Ascending aorta (tissue), 2 donors: Measurements from ENCODE around the gene MRPS5. TPM values are rescaled to one million over a fixed set of nuclear protein-coding genes. Genes with fewer than 3 reads are reported as not detected.
A peak's percentile ranks its signal among the peaks of the same experiment; 100 is the strongest.

Source experiments
- DNase-seq, 2 donors: peaks; one replicate each; pipeline ENCODE4 v3.0.0-alpha.2; 2019; ENCODE audit warnings: low spot score in 2 of 2
- H3K27ac ChIP-seq, 2 donors: fragments of 200-600 bp; sonication (generic); one replicate each; pipeline ENCODE4 v1.5.1; 2016 to 2017; ENCODE audit warnings: mild to moderate bottlenecking in 1 of 2
- H3K27me3 ChIP-seq: fragments of 200-600 bp; sonication (generic); one replicate; pipeline ENCODE4 v1.5.1; 2017
- H3K36me3 ChIP-seq, 2 donors: fragments of 200-600 bp; sonication (generic); one replicate each; pipeline ENCODE4 v1.5.1; 2016
- H3K4me1 ChIP-seq, 2 donors: fragments of 200-600 bp; sonication (generic); one replicate each; pipeline ENCODE4 v1.5.1; 2016 to 2017; ENCODE audit warnings: mild to moderate bottlenecking in 1 of 2
- H3K4me3 ChIP-seq, 2 donors: fragments of 200-600 bp; sonication (generic); one replicate each; pipeline ENCODE4 v1.5.1; 2016 to 2017; ENCODE audit warnings: mild to moderate bottlenecking in 1 of 2
- H3K9me3 ChIP-seq, 2 donors: fragments of 200-600 bp; sonication (generic); one replicate each; pipeline ENCODE4 v1.5.1; 2016
- intact Hi-C: fragments of 100-400 bp; cut with DNase I; formaldehyde crosslinking; loops from one replicate; pipeline ENCODE4 v1.15.1; 2023
- total RNA-seq: library from RNA; depleted of rRNA; stranded (reverse); fragments of >200 nt; gene quantifications from one replicate; pipeline ENCODE4 v1.1.0, GENCODE V29; 2016
- TF ChIP-seq, protein P1 (sequence below), 3 experiments: fragments of 200-600 bp in 2 of 3; fragments of 450-650 bp in 1 of 3; sonication (generic) in 2 of 3; IDR thresholded peaks; one replicate each; pipeline ENCODE4 v1.5.1; 2016 to 2019; ENCODE audit warnings: antibody characterized with exemption in 3 of 3, mild to moderate bottlenecking in 1 of 3, moderate library complexity in 1 of 3

MRPS5 gene
- total RNA-seq, 1 donor from 2014 or later, result 30.1 TPM

DNA sequence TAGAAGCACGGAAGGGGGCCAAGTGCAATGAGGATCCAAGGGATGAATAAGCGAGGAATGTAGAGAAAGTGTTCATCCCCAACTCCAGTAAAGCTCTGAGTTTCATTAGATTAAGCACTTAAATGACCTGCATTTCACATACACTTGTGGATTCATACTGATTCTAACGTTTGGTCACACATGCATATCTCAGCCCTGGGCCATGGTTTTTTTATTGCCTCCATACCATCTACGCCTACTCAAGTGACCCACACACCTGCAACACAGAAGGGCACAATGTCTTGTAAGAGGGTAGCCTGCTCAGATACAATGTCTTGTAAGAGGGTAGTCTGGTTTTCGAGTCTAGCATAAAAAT lies 566 bp upstream of the MRPS5 start:
- TF ChIP-seq, protein P1, sequence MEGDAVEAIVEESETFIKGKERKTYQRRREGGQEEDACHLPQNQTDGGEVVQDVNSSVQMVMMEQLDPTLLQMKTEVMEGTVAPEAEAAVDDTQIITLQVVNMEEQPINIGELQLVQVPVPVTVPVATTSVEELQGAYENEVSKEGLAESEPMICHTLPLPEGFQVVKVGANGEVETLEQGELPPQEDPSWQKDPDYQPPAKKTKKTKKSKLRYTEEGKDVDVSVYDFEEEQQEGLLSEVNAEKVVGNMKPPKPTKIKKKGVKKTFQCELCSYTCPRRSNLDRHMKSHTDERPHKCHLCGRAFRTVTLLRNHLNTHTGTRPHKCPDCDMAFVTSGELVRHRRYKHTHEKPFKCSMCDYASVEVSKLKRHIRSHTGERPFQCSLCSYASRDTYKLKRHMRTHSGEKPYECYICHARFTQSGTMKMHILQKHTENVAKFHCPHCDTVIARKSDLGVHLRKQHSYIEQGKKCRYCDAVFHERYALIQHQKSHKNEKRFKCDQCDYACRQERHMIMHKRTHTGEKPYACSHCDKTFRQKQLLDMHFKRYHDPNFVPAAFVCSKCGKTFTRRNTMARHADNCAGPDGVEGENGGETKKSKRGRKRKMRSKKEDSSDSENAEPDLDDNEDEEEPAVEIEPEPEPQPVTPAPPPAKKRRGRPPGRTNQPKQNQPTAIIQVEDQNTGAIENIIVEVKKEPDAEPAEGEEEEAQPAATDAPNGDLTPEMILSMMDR (IDR thresholded peaks at IDR 0.05), result no peak
- Histone ChIP-seq H3K4me3 (peak overlapping the region; percentile 87 to 99), H3K36me3 (no peaks in the 10 kb centered on the region), H3K27ac (peak overlapping the region; percentile 94 to 98), H3K4me1 (peaks cover 9 to 13% of the 10 kb centered on the region in 2 donors), H3K27me3 (no peaks in the 10 kb centered on the region), H3K9me3 (no peaks in the 10 kb centered on the region)
- DNase-seq, result no peak
- intact Hi-C loops, result loop anchor here (1.0 kb wide), 2 partner anchors 43 to 85 kb away; partner anchors contain the start of genes ZNF2 and ZNF892

DNA sequence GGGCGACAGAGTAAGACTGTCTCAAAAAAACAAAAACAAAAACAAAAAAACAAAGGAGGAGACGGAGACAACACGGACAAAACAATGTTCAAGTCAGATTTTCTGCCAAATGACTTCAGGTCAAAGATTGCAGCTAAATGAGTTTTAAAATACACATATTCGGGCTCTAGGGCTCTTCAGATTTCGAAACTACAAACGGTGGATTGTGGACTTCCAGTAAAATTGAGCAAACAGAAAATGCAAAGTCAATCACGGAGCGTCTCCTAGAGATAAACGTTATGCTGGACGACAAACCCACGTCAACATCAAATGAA lies 558 bp downstream of the MRPS5 start:
- Histone ChIP-seq H3K27me3 (no peaks in the 10 kb centered on the region), H3K36me3 (peaks cover 5 to 7% of the 10 kb centered on the region in 2 donors), H3K4me1 (peaks cover 9 to 13% of the 10 kb centered on the region in 2 donors), H3K27ac (peak overlapping the region; percentile 94 to 98), H3K4me3 (peak overlapping the region; percentile 87 to 99), H3K9me3 (no peaks in the 10 kb centered on the region)
- TF ChIP-seq, protein P1 (IDR thresholded peaks at IDR 0.05), result no peak
- no peak for DNase-seq
- intact Hi-C loops, result no loop called here

DNA sequence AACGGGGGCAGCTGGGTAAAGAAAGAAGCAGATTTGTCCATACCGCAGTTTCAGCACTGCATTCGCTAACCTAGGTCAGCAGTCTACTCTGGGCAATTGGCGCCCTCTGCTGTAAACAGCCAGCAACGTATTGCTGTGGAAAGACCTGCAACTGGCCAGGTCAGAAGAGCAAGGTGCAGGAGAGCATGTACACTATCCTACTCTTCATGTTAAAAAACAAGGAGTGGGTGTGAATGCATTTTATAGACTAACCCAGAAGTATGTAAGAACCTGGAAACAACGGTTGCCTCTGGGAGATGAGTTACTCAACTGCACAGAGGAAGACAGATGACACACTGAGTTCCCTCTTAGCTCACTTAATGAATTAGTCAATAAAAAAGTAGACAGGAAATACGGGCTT lies 6.2 kb downstream of the MRPS5 start:
- TF ChIP-seq, protein P1 (IDR thresholded peaks at IDR 0.05), result peak; percentile 30 to 63 (median 57)
- Histone ChIP-seq H3K27ac (no peak overlapping the region), H3K4me1 (peaks cover under 1 to 12% of the 10 kb centered on the region in 2 donors), H3K36me3 (peaks cover 25 to 53% of the 10 kb centered on the region in 2 donors), H3K4me3 (no peak overlapping the region), H3K27me3 (no peaks in the 10 kb centered on the region), H3K9me3 (no peaks in the 10 kb centered on the region)
- intact Hi-C loops, result no loop called here
- no peak for DNase-seq

DNA sequence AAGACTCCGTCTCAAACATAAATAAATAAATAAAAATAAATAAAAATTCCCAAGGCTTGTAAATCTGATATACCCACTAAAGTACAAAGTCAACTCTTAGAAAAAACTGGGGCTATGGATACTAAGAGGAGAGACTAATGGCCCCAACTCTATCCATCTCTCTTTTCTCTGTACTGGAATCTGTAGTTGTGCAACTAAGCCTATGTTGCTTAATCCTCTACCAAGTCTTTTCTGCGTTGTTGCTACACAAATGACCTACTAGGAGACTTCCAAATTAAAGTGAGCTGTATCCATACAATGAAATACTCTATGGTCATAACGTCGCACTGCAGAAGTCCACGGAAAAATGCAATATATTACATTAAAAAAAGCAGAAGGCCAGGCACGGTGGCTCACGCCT lies 8.1 kb downstream of the MRPS5 start:
- Histone ChIP-seq H3K27me3 (no peaks in the 10 kb centered on the region), H3K4me3 (no peak overlapping the region), H3K36me3 (peaks cover 37 to 72% of the 10 kb centered on the region in 2 donors), H3K4me1 (peaks cover 0 to 6% of the 10 kb centered on the region in 2 donors), H3K27ac (no peak overlapping the region), H3K9me3 (no peaks in the 10 kb centered on the region)
- intact Hi-C loops, result no loop called here
- DNase-seq, result no peak
- TF ChIP-seq, protein P1 (IDR thresholded peaks at IDR 0.05), result no peak

DNA sequence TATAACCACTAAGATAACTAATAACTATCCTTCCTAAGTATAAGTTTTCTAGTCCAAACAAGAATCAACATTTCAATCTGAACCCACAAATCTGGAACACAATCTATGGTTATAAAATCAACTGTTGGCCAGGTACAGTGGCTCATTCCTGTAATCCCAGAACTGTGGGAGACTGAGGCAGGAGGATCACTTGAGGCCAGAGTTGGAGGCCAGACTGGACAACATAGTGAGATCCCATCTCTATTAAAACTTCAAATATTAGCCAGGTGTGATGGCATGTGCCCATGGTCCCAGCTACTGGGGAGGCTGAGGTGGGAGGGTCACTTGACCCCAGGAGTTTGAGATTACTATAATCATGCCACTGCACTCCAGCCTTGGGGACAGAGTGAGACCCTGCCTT lies 11.2 kb downstream of the MRPS5 start:
- DNase-seq, result no peak
- Histone ChIP-seq H3K36me3 (peaks cover 63 to 91% of the 10 kb centered on the region in 2 donors), H3K4me3 (no peak overlapping the region), H3K4me1 (peaks cover 0 to 4% of the 10 kb centered on the region in 2 donors), H3K27me3 (no peaks in the 10 kb centered on the region), H3K27ac (no peak overlapping the region), H3K9me3 (no peaks in the 10 kb centered on the region)
- TF ChIP-seq, protein P1 (IDR thresholded peaks at IDR 0.05), result no peak
- intact Hi-C loops, result no loop called here

DNA sequence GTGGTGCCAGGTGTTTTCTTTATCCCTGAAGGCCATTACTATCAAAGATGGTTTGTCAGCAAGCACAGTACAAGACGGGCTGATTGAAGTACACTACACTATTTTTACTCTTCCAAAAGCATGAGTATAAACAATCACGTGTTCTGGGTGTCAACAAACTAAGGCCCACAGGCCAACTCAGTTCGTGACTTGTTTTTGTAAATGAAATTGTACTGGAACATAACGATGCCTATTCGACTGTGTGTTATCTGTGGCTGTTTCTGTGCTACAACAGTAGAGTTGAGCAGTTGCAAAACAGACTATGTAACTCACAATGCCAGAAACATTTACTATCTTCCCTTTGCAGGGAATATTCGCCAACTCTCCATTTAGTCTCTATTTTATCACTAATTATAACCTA lies 12.3 kb downstream of the MRPS5 start:
- Histone ChIP-seq H3K27me3 (no peaks in the 10 kb centered on the region), H3K36me3 (peaks cover 65 to 93% of the 10 kb centered on the region in 2 donors), H3K9me3 (no peaks in the 10 kb centered on the region), H3K4me1 (no peaks in the 10 kb centered on the region), H3K4me3 (no peak overlapping the region), H3K27ac (no peak overlapping the region)
- TF ChIP-seq, protein P1 (IDR thresholded peaks at IDR 0.05), result no peak
- no peak for DNase-seq
- intact Hi-C loops, result no loop called here
